Amygdala (tissue), 56 donors: ENCODE results near the gene GATAD2B.
A peak's percentile ranks its signal among the peaks of the same experiment; 100 is the strongest.

Experiments used
- DNase-seq, 56 donors: peaks; one replicate each; lab custom pipeline; 2025; lab: John Stamatoyannopoulos, UW

GATAD2B gene

DNA sequence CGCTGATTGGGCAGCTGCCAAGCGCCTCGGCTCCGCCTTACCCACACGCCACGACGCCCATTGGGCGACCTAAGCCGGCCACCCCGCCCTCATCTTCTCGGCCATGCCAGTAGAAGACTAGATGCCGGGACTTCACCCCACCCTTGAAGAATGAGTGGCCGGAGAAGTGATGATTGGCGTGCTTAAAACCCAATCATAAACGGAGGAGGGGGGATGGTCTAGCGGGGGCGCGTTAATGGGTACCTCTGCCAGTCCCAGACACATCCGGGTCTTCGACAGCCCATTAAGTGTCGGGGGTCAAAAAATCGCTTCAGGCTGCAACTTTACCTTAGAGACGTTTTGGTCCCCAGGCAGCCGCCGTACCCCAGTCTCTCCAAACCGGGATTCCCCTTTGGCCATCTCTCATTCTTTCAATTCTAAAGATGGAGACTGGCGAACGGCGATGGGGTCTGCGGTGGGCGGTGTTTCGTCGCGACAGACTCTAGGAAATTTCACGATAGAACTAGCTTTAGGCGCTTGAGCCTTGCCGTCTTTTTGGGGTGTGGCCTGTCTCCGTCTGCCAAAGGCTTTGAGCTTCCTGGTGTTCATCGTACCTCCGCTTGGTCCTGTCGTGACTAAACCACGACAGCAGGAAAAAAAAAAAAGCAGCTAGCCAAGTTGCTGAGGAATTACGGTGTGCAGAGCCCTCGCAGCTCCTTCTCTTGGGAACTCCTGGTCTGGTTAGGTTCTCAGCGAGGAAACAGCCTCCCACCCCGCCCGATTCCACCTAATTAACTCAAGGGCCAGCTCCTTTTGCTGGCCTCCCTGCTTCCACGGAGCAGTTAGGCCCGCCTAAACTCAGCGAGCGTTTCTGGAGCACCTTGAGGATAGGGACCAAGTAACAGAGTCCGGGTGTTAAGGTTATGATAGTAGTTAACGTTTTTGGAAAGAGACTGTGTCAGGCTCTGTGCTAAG lies at the start of gene GATAD2B:
GATAD2B (minus strand) TSS at position 1 of the 954 bp plus-strand sequence. CDS start 94,625 bp downstream, outside the sequence.
- peak; percentile 92 to 100 (median 99) for DNase-seq

DNA sequence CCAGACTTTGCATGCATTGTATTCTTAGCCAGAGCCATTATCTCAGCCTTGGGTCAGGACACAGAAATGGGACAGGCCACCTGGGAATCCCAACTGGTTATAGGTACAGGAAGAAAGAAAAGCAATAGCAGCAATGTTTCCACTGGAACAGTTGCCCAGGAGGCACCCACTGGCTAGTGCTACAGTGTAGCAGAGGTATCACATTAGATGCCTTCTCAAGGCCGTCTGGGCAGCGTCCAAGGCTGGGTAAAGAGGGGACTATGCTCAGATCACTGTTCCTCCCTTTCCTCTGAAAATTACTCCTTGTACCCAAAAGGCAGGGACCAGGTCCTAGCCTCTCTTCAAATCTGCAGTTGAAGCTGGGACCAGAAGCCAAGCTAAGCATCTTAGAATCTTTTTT lies 47.6 kb upstream of the GATAD2B start:
- no peak for DNase-seq

DNA sequence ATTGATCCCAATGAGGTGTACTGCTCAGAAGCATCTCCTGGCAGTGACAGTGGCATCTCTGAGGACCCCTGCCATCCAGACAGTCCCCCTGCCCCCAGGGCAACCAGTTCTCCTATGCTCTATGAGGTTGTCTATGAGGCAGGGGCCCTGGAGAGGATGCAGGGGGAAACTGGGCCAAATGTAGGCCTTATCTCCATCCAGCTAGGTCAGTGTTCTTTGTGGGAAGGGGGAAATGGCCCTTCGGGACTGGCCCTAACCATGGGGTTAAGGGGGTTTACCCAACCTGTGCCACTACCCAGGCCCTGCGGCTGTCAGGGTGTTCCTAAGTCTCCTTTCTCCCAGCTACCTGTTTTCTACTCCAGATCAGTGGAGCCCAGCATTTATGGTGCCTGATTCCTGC lies 46.2 kb upstream of the GATAD2B start:
- DNase-seq = no peak

DNA sequence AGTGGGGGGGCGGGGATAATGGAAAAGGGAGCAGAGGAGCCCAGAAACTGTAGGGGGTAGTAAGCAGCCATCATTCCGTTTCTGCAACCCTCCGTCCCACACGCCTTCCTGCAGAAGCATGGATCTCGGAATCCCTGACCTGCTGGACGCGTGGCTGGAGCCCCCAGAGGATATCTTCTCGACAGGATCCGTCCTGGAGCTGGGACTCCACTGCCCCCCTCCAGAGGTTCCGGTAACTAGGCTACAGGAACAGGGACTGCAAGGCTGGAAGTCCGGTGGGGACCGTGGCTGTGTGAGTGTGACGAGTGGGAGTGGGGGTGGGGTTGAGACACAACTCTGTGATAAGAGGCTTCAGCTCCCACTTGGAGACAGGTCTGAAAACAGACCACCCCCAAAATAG lies 45.6 kb upstream of the GATAD2B start:
- no peak for DNase-seq

DNA sequence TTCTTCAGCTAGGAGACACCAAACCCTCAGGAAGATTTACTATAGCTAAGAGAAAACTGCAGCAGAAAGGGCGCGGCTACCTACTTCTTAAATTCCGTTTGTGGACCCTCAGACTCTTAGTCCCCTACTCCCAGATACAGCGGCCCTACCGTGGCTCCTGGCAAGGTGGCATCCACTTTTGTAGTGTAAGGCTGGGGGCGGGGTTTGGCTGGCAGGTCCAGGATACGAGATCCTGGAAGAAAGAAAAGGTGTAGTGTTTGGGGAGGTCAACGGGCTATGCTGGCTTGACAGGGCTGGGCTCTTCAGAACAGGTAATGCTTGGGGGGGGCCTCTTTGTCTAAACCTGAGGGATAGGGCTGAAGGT lies 45.2 kb upstream of the GATAD2B start:
- DNase-seq = peak in 1 of 56 donors; percentile 56

DNA sequence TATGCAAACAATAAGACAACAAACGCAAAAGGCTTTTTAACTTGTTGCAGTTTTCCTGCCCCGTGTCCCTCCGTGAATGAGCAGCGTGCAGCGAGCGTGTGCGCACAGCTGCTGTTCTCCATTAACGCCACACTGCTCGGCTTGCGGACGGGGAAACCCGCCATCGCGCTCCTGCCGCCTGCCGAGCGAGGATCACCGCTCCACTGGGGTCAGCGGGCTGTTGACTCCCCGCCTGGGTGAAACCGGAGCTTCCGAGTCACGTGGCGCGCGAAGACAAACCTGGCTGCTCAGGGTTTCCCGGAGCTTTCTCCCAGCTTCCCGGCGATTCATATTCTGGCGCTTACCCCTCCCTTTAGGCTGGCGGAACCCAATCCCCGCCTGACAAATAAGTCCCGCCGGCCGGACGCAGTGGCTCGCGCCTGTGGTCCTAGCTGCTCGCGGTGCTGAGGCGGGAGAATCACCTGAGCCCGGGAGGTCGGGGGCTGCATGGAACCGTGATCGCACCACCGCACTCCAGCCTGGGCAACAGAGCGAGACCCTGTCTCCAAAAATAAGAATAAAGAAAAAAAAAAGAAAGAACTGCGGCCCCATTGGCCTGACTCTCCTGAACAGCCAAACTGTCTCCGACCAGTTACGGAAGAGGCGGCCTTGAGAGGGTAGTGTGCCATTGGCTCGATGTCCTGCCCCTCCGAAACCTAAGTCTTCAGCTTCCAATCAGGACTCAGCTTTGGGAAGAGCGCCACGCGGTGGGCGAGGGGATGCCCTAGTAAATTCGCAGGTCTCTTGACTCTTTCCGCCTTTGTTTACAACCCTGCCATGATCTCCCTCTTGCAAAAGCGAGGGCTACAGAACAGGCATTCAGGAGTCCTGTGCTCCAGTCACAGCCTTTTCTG lies 44.6 kb upstream of the GATAD2B start, which contains the start of gene CREB3L4:
CREB3L4 (plus strand) TSS at position 796 of the 893 bp plus-strand sequence. CDS start 624 bp downstream, outside the sequence.
- DNase-seq = peak in 55 of 56 donors; percentile 76 to 96 (median 88)

DNA sequence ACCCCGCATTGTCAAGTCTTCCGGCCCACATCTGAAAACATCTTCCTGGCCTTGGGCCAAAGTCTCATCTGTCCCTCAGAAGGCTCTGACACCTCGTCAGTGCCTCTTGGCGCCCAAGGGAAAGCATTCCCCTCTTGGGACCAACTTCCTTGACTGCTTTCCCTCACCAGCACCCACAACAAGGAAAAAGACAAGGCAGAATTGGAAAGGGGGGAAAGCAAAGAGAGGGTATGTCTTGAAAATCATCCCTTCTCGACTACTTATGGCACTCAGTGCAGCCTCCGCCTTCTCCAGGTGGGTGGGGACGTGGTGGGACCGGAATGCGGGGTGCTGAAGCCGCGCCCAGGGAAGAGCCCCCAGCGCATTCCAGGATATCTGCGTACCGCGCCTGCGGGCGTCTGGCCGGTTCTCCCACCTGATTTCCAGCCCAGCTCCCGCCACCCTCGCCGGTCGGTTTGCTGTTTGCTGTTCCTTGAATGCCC lies 41.1 kb upstream of the GATAD2B start:
- DNase-seq = peak in 5 of 56 donors; percentile 14 to 52 (median 38)

DNA sequence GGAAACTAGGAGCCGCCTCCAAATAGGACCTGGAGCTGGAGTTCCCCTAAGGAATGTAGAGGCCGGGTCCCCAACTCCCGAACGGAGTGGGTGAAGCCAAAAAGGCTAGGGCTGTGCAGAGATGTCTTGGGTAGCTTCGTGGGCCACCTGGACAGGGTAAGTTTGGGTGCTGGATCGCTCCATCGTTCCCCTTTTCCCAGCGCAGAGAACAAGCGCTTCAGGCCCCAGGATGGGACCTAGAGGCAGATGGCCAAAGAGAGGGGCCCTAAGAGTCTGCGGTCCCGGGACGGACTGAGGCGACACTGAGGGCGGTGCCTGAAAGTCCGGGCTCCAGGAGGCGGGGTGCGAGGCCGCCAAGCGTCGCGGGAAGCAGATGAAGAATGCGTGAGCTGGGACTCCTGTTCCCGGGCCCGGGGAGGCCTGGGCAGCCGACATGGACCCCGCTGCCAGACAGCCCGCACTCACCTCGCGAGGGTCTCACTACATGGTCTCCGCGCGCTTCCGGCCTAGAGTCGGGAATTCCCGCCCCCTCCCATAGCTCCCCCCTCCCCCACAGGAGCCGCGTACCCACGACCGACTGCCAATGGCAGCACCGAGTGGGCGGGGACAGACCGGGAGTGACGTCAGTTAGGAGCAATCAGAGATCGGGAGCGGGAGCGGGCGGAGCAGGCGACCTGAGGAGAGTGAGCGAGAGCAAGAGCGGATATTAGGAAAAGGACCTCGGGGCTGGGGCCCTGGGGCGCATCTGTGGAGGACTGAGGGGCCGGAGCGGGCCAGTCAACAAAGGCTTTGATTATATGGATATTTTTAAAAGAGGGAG lies 40.5 kb upstream of the GATAD2B start, which contains the start of gene SLC39A1:
SLC39A1 (minus strand) TSS at position 508 of the 820 bp plus-strand sequence. CDS start 822 bp downstream, outside the sequence.
- peak in 55 of 56 donors; percentile 68 to 98 (median 95) for DNase-seq

DNA sequence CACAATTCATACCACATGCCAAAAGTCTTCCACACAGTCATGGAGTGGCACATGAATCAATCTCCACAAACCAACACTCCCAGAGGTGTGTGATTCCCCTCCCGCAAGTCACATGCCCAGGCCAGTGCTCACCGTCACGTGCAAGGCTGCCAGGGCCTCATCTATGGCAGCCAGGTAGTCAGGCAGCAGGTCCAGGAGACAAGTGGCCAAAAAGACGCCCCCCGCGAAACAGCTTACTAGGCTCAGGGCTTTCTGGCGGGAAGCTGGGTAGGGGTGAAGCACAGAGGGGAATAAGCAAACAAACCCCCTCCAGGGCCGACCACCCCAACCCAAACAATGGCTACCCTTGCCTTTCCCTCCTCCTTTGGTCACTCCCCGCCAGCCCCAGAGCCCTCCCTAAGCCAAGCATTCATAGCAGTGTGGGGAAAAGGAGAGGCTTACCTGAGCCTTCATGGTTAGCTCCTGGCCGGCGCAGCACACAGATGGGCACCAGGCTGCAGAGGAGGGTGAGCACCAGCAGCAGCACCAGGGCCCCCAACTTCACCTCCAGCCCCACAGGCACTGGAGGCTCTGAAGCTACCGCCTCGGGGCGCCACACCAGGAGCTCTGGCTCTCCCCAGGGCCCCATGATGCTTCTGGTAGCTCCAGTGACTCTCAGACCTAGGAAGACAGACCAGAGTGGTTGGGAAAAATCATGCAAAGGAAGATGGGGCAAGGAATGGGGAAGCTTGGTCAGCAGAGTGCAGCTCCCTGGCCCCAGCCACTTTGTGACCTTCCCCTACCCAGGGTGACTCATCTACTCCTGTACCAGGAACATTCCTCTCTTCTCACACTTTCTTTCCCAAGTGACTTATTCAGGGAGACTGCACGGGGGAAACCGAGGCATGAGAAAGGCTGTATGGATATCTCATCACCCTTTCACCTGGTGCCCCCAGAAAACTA lies 39.6 kb upstream of the GATAD2B start:
- DNase-seq = no peak

DNA sequence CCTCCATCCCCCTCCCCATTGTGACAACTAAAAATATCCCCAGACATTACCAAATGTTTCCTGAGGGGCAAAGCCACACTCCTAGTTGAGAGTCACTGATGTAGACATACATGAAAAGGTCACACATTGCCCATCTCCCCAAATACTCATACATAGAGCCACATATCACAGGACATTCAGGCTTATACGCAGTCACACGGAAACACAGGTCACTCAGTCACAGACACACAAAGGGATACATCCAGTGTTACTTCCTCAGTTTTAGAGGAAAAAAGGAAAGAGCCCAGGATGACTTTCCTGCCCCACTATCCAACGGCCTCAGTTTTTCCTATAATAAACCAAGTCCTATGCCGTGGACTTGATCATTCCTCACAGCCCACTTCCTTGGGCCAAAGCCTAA lies 38.6 kb upstream of the GATAD2B start:
- DNase-seq = no peak

DNA sequence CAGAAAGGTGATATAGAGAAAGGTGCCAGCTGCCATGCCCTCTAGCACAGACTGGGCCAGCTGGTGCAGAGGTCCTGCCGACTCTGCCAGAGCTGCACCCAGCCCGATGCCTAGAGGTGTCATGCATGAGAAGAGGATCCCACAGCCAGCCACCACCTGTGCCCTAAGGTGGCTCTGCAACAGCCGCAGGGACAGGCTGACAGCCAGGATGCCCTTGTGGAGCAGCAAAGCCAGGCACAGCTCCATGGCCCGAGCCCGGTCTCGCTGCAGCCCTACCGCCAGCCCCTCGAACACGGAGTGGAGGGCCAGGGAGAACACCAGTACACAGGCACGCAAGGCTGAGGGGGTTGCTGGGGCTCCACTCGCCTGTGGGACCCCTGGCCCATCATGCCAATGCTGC lies 37.4 kb upstream of the GATAD2B start:
- DNase-seq = no peak

DNA sequence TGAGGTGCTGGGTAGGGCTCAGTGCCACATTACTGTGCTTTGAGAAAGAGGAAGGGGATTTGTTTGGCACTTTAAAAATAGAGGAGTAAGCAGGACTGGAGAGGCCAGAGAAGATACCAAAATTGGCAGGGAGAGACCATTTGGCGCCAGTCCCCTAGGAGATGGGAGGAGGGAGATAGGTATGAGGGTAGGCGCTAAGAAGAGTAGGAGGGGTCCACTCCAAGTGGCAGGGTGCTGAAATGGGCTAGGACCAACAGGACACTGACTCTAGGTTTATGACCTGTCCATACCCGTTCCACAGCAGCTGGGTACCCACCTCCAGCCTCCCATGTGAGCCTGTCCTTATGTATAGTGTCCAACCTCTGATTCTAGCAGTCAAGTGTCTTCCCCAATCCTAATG lies 36.7 kb upstream of the GATAD2B start:
- DNase-seq = no peak

DNA sequence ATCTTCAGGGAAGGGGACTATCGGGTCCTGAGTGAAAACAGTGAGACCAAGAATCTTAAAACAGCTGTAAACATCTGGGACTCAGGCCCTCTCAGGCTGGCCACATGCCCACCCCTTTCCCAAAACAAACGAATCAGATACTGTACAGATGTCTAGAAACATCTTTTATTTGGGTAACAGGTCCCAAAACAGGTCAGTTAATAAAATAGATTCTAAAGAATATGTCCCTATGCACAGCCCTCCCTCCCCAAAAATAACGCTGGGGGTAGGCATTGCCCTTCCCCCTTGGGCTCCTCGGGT lies 36.1 kb upstream of the GATAD2B start:
- DNase-seq = peak in 2 of 56 donors; percentile 62 to 73

DNA sequence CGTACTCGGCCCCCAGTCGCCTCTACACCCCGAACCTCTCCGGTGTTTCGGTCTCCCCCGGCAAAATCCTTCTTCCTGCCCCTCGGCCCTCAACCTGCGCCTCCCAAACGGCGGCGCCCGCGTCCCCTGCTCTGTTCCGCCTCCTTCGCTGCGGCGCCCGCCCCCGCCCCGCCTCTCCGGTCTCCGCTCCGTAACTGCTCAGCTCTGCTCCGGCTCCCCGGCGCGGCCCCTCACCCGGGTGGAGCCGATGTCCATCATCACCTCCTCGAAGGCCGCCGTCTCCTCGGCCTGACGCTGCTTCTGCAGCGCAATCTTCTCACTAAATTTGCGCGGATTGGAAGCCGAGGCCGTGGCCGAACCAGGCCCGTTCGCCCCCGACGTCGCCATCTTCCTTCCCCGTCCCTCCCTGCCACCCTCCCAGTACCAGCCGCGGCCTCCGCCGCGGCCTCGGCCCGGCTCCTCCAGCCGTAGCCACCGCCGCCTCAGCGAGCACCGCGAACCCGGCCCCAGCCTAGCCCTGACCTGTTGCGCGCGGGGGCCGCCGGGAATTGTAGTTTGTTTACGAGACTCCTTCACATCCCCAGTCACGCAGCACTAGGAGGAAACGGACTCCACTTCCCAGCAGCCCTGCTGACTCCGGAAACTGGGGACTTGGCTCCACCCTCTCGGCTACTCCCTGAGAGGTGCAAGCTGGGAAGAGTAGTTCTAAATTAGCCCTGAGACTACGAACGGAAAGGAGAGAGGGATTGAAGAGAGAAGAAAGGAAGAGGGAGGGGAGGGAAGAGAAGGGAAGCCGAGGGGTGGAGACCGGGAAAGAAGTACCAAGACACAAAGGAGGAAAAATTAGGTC lies 35.6 kb upstream of the GATAD2B start, which contains the start of gene CRTC2:
CRTC2 (minus strand) TSS at position 502 of the 850 bp plus-strand sequence; CDS start at position 387, 115 bp downstream.
- peak; percentile 65 to 100 (median 97) for DNase-seq

DNA sequence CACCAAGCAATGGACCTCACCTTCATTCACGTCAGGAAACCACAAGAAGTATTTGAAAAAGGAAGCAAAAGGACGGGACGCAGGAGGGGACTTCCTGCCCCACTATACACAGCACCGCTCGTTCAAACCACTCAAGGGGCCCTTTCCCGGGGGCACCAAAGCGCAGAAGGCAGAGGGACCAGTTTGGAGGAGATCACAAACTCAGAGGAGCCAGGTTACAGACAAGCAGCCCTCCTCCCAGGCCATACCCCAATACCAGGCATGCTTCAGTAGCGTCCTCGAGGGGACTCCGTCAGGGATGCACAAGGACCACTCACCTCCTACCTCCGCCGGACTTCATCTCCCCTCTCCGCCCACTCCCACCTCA lies 35.0 kb upstream of the GATAD2B start:
- DNase-seq = peak in 1 of 56 donors; percentile 44

DNA sequence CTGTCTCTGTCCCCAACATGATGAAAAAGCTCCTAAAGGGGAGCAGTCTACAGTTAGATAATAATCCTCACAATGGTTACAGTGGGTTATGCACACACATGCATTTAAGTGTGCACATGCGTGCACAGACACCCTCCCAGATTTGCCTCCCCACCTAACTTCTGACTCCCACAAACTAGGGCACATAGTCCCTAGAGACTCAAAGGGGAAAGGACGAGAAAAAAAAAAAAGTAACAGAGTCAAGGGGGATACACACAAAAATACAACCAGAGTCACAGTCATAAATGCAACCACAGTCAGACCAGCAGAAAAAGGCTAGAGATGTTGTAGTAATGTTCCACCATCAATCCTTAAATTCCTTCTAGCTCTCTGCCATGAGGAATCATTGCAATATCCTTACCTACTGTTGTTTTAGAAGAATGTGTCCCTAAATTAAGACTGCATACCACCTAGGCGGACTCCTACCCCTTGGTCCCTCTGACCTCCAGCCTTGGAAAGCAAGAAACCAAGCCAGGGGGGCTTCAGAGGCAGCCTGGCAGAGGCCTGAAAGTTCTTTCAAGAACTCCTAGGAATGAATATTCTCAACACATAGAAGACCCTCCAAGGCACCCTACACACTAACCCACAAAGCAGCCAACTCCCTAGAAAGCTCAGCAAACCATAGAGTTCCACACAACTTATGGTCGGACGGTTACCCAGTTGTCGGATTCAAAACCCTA lies 34.4 kb upstream of the GATAD2B start:
- DNase-seq = no peak

DNA sequence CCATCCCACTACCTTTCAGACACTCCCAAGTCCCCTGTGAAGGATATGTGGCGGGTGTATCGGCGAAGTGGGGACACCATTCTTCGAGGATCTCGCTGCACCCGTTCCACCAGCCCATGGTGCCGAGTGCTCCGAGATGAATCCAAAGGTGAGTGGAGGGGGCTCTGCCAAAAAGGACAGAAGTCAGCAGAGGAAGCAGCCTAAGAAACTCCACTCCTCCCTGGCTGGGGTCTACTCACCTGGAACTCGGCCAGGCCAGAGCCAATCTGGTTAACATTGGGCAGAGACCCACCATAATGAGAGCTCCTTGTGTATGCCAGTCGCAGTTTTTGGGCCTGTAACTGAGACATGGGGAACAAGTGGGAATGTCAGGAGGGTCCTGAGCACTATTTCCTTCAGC lies 32.1 kb upstream of the GATAD2B start:
- no peak for DNase-seq
